ENCODE measurements around the gene GALK2.
"Not testable (repeated sequence)": the region's sequence is repeated elsewhere in the genome, so short reads cannot be mapped to it uniquely, and the experiment has no call there.

The GALK2 gene

GRCh38 chr15:49179433-49180190 lies 9.6 kb downstream of the GALK2 start:
- CTCF ChIA-PET = no interaction called here
- Mint-ChIP-seq H3K4me3 (no peak overlapping the region), H3K4me1 (peaks cover 13% of the 10 kb centered on the region), H3K36me3 (peaks cover 16% of the 10 kb centered on the region), H3K9me3 (no peaks in the 10 kb centered on the region), H3K27ac (no peak overlapping the region), H3K27me3 (no peaks in the 10 kb centered on the region)
- no peak for DNase-seq

- Mint-ChIP-seq H3K27ac (no peak overlapping the region), H3K4me3 (no peak overlapping the region), H3K9me3 (no peaks in the 10 kb centered on the region), H3K36me3 (peaks cover 28% of the 10 kb centered on the region), H3K27me3 (no peaks in the 10 kb centered on the region), H3K4me1 (peaks cover 16% of the 10 kb centered on the region)
- CTCF ChIA-PET = no interaction called here
- DNase-seq = no peak
Observed at GRCh38 chr15:49182128-49182527, 12.1 kb downstream of the GALK2 start.

GRCh38 chr15:49183741-49184140 lies 13.7 kb downstream of the GALK2 start:
- H3K4me1 Mint-ChIP-seq = peaks cover 16% of the 10 kb centered on the region
- peaks cover 24% of the 10 kb centered on the region for H3K36me3 Mint-ChIP-seq
- CTCF ChIA-PET, H3K4me3 Mint-ChIP-seq, DNase-seq, H3K9me3 Mint-ChIP-seq, H3K27me3 Mint-ChIP-seq, H3K27ac Mint-ChIP-seq: not testable (repeated sequence)

GRCh38 chr15:49185473-49185872 lies 15.4 kb downstream of the GALK2 start:
- Mint-ChIP-seq H3K4me3 (no peak overlapping the region), H3K9me3 (no peaks in the 10 kb centered on the region), H3K4me1 (peaks cover 16% of the 10 kb centered on the region), H3K27ac (no peak overlapping the region), H3K27me3 (no peaks in the 10 kb centered on the region), H3K36me3 (peaks cover 24% of the 10 kb centered on the region)
- CTCF ChIA-PET = no interaction called here
- no peak for DNase-seq

- peaks cover 18% of the 10 kb centered on the region for H3K4me1 Mint-ChIP-seq
- CTCF ChIA-PET = no interaction called here
Observed at GRCh38 chr15:49187549-49188245, 17.6 kb downstream of the GALK2 start.

GRCh38 chr15:49188933-49189332 lies 18.9 kb downstream of the GALK2 start:
- no peaks in the 10 kb centered on the region for H3K9me3 Mint-ChIP-seq
- H3K27me3 Mint-ChIP-seq = no peaks in the 10 kb centered on the region
- no peak overlapping the region for H3K27ac Mint-ChIP-seq
- no peak overlapping the region for H3K4me3 Mint-ChIP-seq
- H3K4me1 Mint-ChIP-seq = peaks cover 18% of the 10 kb centered on the region
- no peak for DNase-seq
- peaks cover 18% of the 10 kb centered on the region for H3K36me3 Mint-ChIP-seq
- CTCF ChIA-PET = no interaction called here

More at GRCh38 chr15:49187549-49188245, 17.6 kb downstream of the GALK2 start:
- H3K36me3 Mint-ChIP-seq = peaks cover 22% of the 10 kb centered on the region
- no peaks in the 10 kb centered on the region for H3K9me3 Mint-ChIP-seq
- H3K4me3 Mint-ChIP-seq = no peak overlapping the region
- H3K27me3 Mint-ChIP-seq = no peaks in the 10 kb centered on the region
- DNase-seq = no peak
- no peak overlapping the region for H3K27ac Mint-ChIP-seq

- Mint-ChIP-seq H3K27ac (no peak overlapping the region), H3K4me3 (no peak overlapping the region), H3K36me3 (peaks cover 13% of the 10 kb centered on the region), H3K27me3 (no peaks in the 10 kb centered on the region), H3K9me3 (no peaks in the 10 kb centered on the region), H3K4me1 (peaks cover 13% of the 10 kb centered on the region)
- no peak for DNase-seq
- CTCF ChIA-PET = no interaction called here
Observed at GRCh38 chr15:49189631-49190030, 19.6 kb downstream of the GALK2 start.

- CTCF ChIA-PET = no interaction called here
- Mint-ChIP-seq H3K9me3 (no peaks in the 10 kb centered on the region), H3K27me3 (no peaks in the 10 kb centered on the region), H3K4me3 (no peak overlapping the region), H3K4me1 (peaks cover 6% of the 10 kb centered on the region), H3K36me3 (peaks cover 9% of the 10 kb centered on the region), H3K27ac (no peak overlapping the region)
- no peak for DNase-seq
Observed at GRCh38 chr15:49190586-49190985, 20.5 kb downstream of the GALK2 start.

GRCh38 chr15:49191892-49192291 lies 21.8 kb downstream of the GALK2 start:
- H3K9me3 Mint-ChIP-seq = no peaks in the 10 kb centered on the region
- H3K36me3 Mint-ChIP-seq = peaks cover 4% of the 10 kb centered on the region
- no peak for DNase-seq
- peaks cover 2% of the 10 kb centered on the region for H3K4me1 Mint-ChIP-seq
- H3K27me3 Mint-ChIP-seq = no peaks in the 10 kb centered on the region
- CTCF ChIA-PET = no interaction called here
- no peak overlapping the region for H3K4me3 Mint-ChIP-seq
- no peak overlapping the region for H3K27ac Mint-ChIP-seq

- Mint-ChIP-seq H3K36me3 (peaks cover 12% of the 10 kb centered on the region), H3K27ac (no peak overlapping the region), H3K27me3 (no peaks in the 10 kb centered on the region)
Observed at GRCh38 chr15:49196856-49197255, 26.8 kb downstream of the GALK2 start.

GRCh38 chr15:49199666-49200065 lies 29.6 kb downstream of the GALK2 start:
- Mint-ChIP-seq H3K27ac (no peak overlapping the region), H3K4me1 (no peaks in the 10 kb centered on the region), H3K27me3 (no peaks in the 10 kb centered on the region), H3K4me3 (no peak overlapping the region), H3K9me3 (peaks cover under 1% of the 10 kb centered on the region), H3K36me3 (peaks cover 31% of the 10 kb centered on the region)
- no peak for DNase-seq
- CTCF ChIA-PET = no interaction called here

More at GRCh38 chr15:49196856-49197255, 26.8 kb downstream of the GALK2 start:
- CTCF ChIA-PET = no interaction called here
- Mint-ChIP-seq H3K4me3 (no peak overlapping the region), H3K4me1 (no peaks in the 10 kb centered on the region), H3K9me3 (no peaks in the 10 kb centered on the region)
- DNase-seq = no peak

GRCh38 chr15:49200347-49200746 lies 30.3 kb downstream of the GALK2 start:
- no peaks in the 10 kb centered on the region for H3K27me3 Mint-ChIP-seq
- no peak overlapping the region for H3K4me3 Mint-ChIP-seq
- no peaks in the 10 kb centered on the region for H3K4me1 Mint-ChIP-seq
- peaks cover 6% of the 10 kb centered on the region for H3K9me3 Mint-ChIP-seq
- CTCF ChIA-PET = no interaction called here
- no peak overlapping the region for H3K27ac Mint-ChIP-seq
- H3K36me3 Mint-ChIP-seq = peaks cover 38% of the 10 kb centered on the region
- DNase-seq = no peak

- Mint-ChIP-seq H3K36me3 (peaks cover 72% of the 10 kb centered on the region), H3K9me3 (peaks cover 52% of the 10 kb centered on the region)
- H3K27me3 Mint-ChIP-seq, DNase-seq, H3K27ac Mint-ChIP-seq, H3K4me3 Mint-ChIP-seq, H3K4me1 Mint-ChIP-seq, CTCF ChIA-PET: not testable (repeated sequence)
Observed at GRCh38 chr15:49208102-49208501, 38.1 kb downstream of the GALK2 start.

GRCh38 chr15:49212897-49213296 lies 42.9 kb downstream of the GALK2 start:
- no peaks in the 10 kb centered on the region for H3K27me3 Mint-ChIP-seq
- H3K4me3 Mint-ChIP-seq = no peak overlapping the region
- H3K9me3 Mint-ChIP-seq = peaks cover 27% of the 10 kb centered on the region
- CTCF ChIA-PET = no interaction called here
- H3K4me1 Mint-ChIP-seq = no peaks in the 10 kb centered on the region
- no peak overlapping the region for H3K27ac Mint-ChIP-seq
- no peak for DNase-seq
- H3K36me3 Mint-ChIP-seq = peaks cover 45% of the 10 kb centered on the region
